ENCODE data around the gene UBB. TPM values are rescaled to one million over a fixed set of nuclear protein-coding genes. Genes with fewer than 3 reads are reported as not detected.
A peak's percentile ranks its signal among the peaks of the same experiment; 100 is the strongest.

Gene UBB
- total RNA-seq, 1 experiment from 2014 or later: 1,900 TPM

GRCh38 chr17:16339959-16340358 lies 40.9 kb upstream of the UBB start:
- peaks cover 8% of the 10 kb centered on the region for H3K4me1 Mint-ChIP-seq (ENCODE audit: low read depth, unreplicated experiment)
- H3K36me3 Mint-ChIP-seq (ENCODE audit: insufficient read depth, unreplicated experiment): peaks cover 13% of the 10 kb centered on the region
- H3K27me3 Mint-ChIP-seq (ENCODE audit: insufficient read depth, unreplicated experiment): no peaks in the 10 kb centered on the region
- CTCF ChIA-PET: interaction anchor here (1.0 to 1.4 kb wide), 2 partner anchors 13 to 24 kb away, joined by 4 to 5 read pairs; partner anchors contain the start of gene CENPV
- no peak for TF ChIP-seq CTCF (IDR thresholded peaks at IDR 0.05; ENCODE audit: insufficient read depth in 1 of 2, low read depth in 1 of 2, low read length in 1 of 2, severe bottlenecking in 1 of 2, unreplicated experiment in 1 of 2)
- POLR2A ChIA-PET: no interaction called here
- peak overlapping the region; percentile 43 for H3K4me3 Mint-ChIP-seq (ENCODE audit: unreplicated experiment)
- no peaks in the 10 kb centered on the region for H3K27me3 ChIP-seq (replicated peaks; ENCODE audit: control insufficient read depth, insufficient read depth, low read length)
- no TSS peak for BruUV-seq (replicated peaks)
- no peaks in the 10 kb centered on the region for H3K9me3 Mint-ChIP-seq (ENCODE audit: unreplicated experiment)
- no peak overlapping the region for H3K27ac Mint-ChIP-seq (ENCODE audit: unreplicated experiment)
- H3K9me3 ChIP-seq: no peaks in the 10 kb centered on the region
- intact Hi-C loops (cut with micrococcal nuclease; ENCODE audit: unreplicated experiment): no loop called here
- DNase-seq: peak in 1 of 2 experiments; percentile 19
- H3K36me3 ChIP-seq (ENCODE audit: control insufficient read depth, insufficient read depth, low read length): no peaks in the 10 kb centered on the region
- H3K4me1 ChIP-seq: no peaks in the 10 kb centered on the region; the same call in 1 of the 2 replicates
- H3K4me3 ChIP-seq (ENCODE audit: low read depth, low read length): no peak overlapping the region

GRCh38 chr17:16342979-16343378 lies 37.9 kb upstream of the UBB start:
- Histone ChIP-seq H3K4me3 (ENCODE audit: low read depth, low read length) (no peak overlapping the region), H3K36me3 (ENCODE audit: control insufficient read depth, insufficient read depth, low read length) (no peaks in the 10 kb centered on the region), H3K4me1 (no peaks in the 10 kb centered on the region; the same call in 1 of the 2 replicates), H3K9me3 (no peaks in the 10 kb centered on the region), H3K27me3 (replicated peaks; ENCODE audit: control insufficient read depth, insufficient read depth, low read length) (no peaks in the 10 kb centered on the region)
- DNase-seq: no peak
- Mint-ChIP-seq H3K27ac (ENCODE audit: unreplicated experiment) (no peak overlapping the region), H3K9me3 (ENCODE audit: unreplicated experiment) (no peaks in the 10 kb centered on the region), H3K36me3 (ENCODE audit: insufficient read depth, unreplicated experiment) (peaks cover 26% of the 10 kb centered on the region), H3K4me3 (ENCODE audit: unreplicated experiment) (no peak overlapping the region), H3K27me3 (ENCODE audit: insufficient read depth, unreplicated experiment) (no peaks in the 10 kb centered on the region), H3K4me1 (ENCODE audit: low read depth, unreplicated experiment) (peaks cover 8% of the 10 kb centered on the region)
- BruUV-seq (replicated peaks): no TSS peak
- CTCF ChIA-PET: no interaction called here
- TF ChIP-seq CTCF (IDR thresholded peaks at IDR 0.05; ENCODE audit: insufficient read depth in 1 of 2, low read depth in 1 of 2, low read length in 1 of 2, severe bottlenecking in 1 of 2, unreplicated experiment in 1 of 2): no peak
- POLR2A ChIA-PET: no interaction called here
- intact Hi-C loops (cut with micrococcal nuclease; ENCODE audit: unreplicated experiment): no loop called here

- H3K4me1 ChIP-seq: no peaks in the 10 kb centered on the region; the same call in 1 of the 2 replicates
- no peaks in the 10 kb centered on the region for H3K27me3 ChIP-seq (replicated peaks; ENCODE audit: control insufficient read depth, insufficient read depth, low read length)
- H3K4me3 ChIP-seq (ENCODE audit: low read depth, low read length): no peak overlapping the region
- ChIA-PET POLR2A (no interaction called here), CTCF (no interaction called here)
- Mint-ChIP-seq H3K27ac (ENCODE audit: unreplicated experiment) (no peak overlapping the region), H3K27me3 (ENCODE audit: insufficient read depth, unreplicated experiment) (no peaks in the 10 kb centered on the region), H3K9me3 (ENCODE audit: unreplicated experiment) (no peaks in the 10 kb centered on the region), H3K36me3 (ENCODE audit: insufficient read depth, unreplicated experiment) (peaks cover 27% of the 10 kb centered on the region), H3K4me3 (ENCODE audit: unreplicated experiment) (no peak overlapping the region), H3K4me1 (ENCODE audit: low read depth, unreplicated experiment) (peaks cover 8% of the 10 kb centered on the region)
- no peaks in the 10 kb centered on the region for H3K9me3 ChIP-seq
- no TSS peak for BruUV-seq (replicated peaks)
- TF ChIP-seq CTCF (IDR thresholded peaks at IDR 0.05; ENCODE audit: insufficient read depth in 1 of 2, low read depth in 1 of 2, low read length in 1 of 2, severe bottlenecking in 1 of 2, unreplicated experiment in 1 of 2): no peak
- no peak for DNase-seq
- H3K36me3 ChIP-seq (ENCODE audit: control insufficient read depth, insufficient read depth, low read length): no peaks in the 10 kb centered on the region
- intact Hi-C loops (cut with micrococcal nuclease; ENCODE audit: unreplicated experiment): no loop called here
Observed at GRCh38 chr17:16343569-16343968, 37.3 kb upstream of the UBB start.
